ENCODE results near the gene CTTNBP2. TPM values are rescaled to one million over a fixed set of nuclear protein-coding genes. Genes with fewer than 3 reads are reported as not detected.

Gene CTTNBP2
- total RNA-seq, 2 experiments from 2014 or later, result not detected

GRCh38 chr7:117876761-117877160, 3.5 kb upstream of the CTTNBP2 start:
- peaks cover 35% of the 10 kb centered on the region for H3K27me3 Mint-ChIP-seq
- H3K4me1 Mint-ChIP-seq, result peaks cover 13% of the 10 kb centered on the region
- no peaks in the 10 kb centered on the region for H3K36me3 Mint-ChIP-seq

GRCh38 chr7:117875566-117875965, 2.3 kb upstream of the CTTNBP2 start:
- Mint-ChIP-seq H3K4me1 (peaks cover 14% of the 10 kb centered on the region), H3K36me3 (no peaks in the 10 kb centered on the region), H3K4me3 (no peak overlapping the region), H3K9me3 (no peaks in the 10 kb centered on the region), H3K27me3 (peaks cover 43% of the 10 kb centered on the region), H3K27ac (no peak overlapping the region)
- DNase-seq, result no peak

More at GRCh38 chr7:117876761-117877160, 3.5 kb upstream of the CTTNBP2 start:
- H3K27ac Mint-ChIP-seq, result no peak overlapping the region
- H3K9me3 Mint-ChIP-seq, result no peaks in the 10 kb centered on the region
- no peak overlapping the region for H3K4me3 Mint-ChIP-seq
- DNase-seq, result no peak

- Mint-ChIP-seq H3K9me3 (no peaks in the 10 kb centered on the region), H3K4me1 (peaks cover 14% of the 10 kb centered on the region), H3K27me3 (peaks cover 53% of the 10 kb centered on the region), H3K4me3 (peak overlapping the region; percentile 56), H3K36me3 (no peaks in the 10 kb centered on the region), H3K27ac (no peak overlapping the region)
- no peak for DNase-seq
Measured at GRCh38 chr7:117874191-117874700, 1.0 kb upstream of the CTTNBP2 start.

- Mint-ChIP-seq H3K27ac (no peak overlapping the region), H3K4me1 (peaks cover 14% of the 10 kb centered on the region), H3K27me3 (peaks cover 62% of the 10 kb centered on the region), H3K9me3 (no peaks in the 10 kb centered on the region), H3K36me3 (no peaks in the 10 kb centered on the region), H3K4me3 (peak overlapping the region; percentile 1)
- no peak for DNase-seq
Measured at GRCh38 chr7:117872561-117873309, 506 bp downstream of the CTTNBP2 start.

- Mint-ChIP-seq H3K27me3 (peaks cover 66% of the 10 kb centered on the region), H3K36me3 (no peaks in the 10 kb centered on the region), H3K4me3 (peak overlapping the region; percentile 1), H3K9me3 (no peaks in the 10 kb centered on the region), H3K27ac (no peak overlapping the region), H3K4me1 (peaks cover 14% of the 10 kb centered on the region)
- no peak for DNase-seq
Measured at GRCh38 chr7:117871778-117872538, 1.3 kb downstream of the CTTNBP2 start.

- H3K9me3 Mint-ChIP-seq, result no peaks in the 10 kb centered on the region
- no peaks in the 10 kb centered on the region for H3K36me3 Mint-ChIP-seq
- no peak overlapping the region for H3K27ac Mint-ChIP-seq
- no peak overlapping the region for H3K4me3 Mint-ChIP-seq
- DNase-seq, result no peak
- H3K27me3 Mint-ChIP-seq, result peaks cover 69% of the 10 kb centered on the region
- H3K4me1 Mint-ChIP-seq, result peaks cover 14% of the 10 kb centered on the region
Measured at GRCh38 chr7:117871401-117871777, 1.9 kb downstream of the CTTNBP2 start.

GRCh38 chr7:117870448-117871130, 2.7 kb downstream of the CTTNBP2 start:
- no peak overlapping the region for H3K27ac Mint-ChIP-seq
- peaks cover 14% of the 10 kb centered on the region for H3K4me1 Mint-ChIP-seq
- no peak for DNase-seq
- H3K27me3 Mint-ChIP-seq, result peaks cover 70% of the 10 kb centered on the region
- no peaks in the 10 kb centered on the region for H3K9me3 Mint-ChIP-seq
- H3K36me3 Mint-ChIP-seq, result no peaks in the 10 kb centered on the region
- no peak overlapping the region for H3K4me3 Mint-ChIP-seq

GRCh38 chr7:117869374-117869773, 3.9 kb downstream of the CTTNBP2 start:
- no peaks in the 10 kb centered on the region for H3K9me3 Mint-ChIP-seq
- DNase-seq, result no peak
- peaks cover 14% of the 10 kb centered on the region for H3K4me1 Mint-ChIP-seq
- no peak overlapping the region for H3K27ac Mint-ChIP-seq
- H3K27me3 Mint-ChIP-seq, result peaks cover 60% of the 10 kb centered on the region
- no peak overlapping the region for H3K4me3 Mint-ChIP-seq
- no peaks in the 10 kb centered on the region for H3K36me3 Mint-ChIP-seq

- Mint-ChIP-seq H3K27me3 (peaks cover 18% of the 10 kb centered on the region), H3K4me1 (no peaks in the 10 kb centered on the region), H3K9me3 (no peaks in the 10 kb centered on the region), H3K27ac (no peak overlapping the region), H3K36me3 (no peaks in the 10 kb centered on the region), H3K4me3 (no peak overlapping the region)
- DNase-seq, result no peak
Measured at GRCh38 chr7:117863618-117864017, 9.6 kb downstream of the CTTNBP2 start.

GRCh38 chr7:117862378-117862777, 10.9 kb downstream of the CTTNBP2 start:
- no peak for DNase-seq
- Mint-ChIP-seq H3K36me3 (no peaks in the 10 kb centered on the region), H3K4me1 (no peaks in the 10 kb centered on the region), H3K9me3 (no peaks in the 10 kb centered on the region), H3K27ac (no peak overlapping the region), H3K27me3 (peaks cover 14% of the 10 kb centered on the region), H3K4me3 (no peak overlapping the region)

- Mint-ChIP-seq H3K27me3 (peaks cover 4% of the 10 kb centered on the region), H3K36me3 (no peaks in the 10 kb centered on the region), H3K4me1 (no peaks in the 10 kb centered on the region), H3K27ac (no peak overlapping the region), H3K9me3 (no peaks in the 10 kb centered on the region), H3K4me3 (no peak overlapping the region)
- DNase-seq, result no peak
Measured at GRCh38 chr7:117859246-117859812, 13.9 kb downstream of the CTTNBP2 start.

GRCh38 chr7:117858712-117859111, 14.5 kb downstream of the CTTNBP2 start:
- H3K4me1 Mint-ChIP-seq, result no peaks in the 10 kb centered on the region
- no peak overlapping the region for H3K27ac Mint-ChIP-seq
- DNase-seq, result no peak
- H3K4me3 Mint-ChIP-seq, result no peak overlapping the region
- H3K36me3 Mint-ChIP-seq, result no peaks in the 10 kb centered on the region
- H3K27me3 Mint-ChIP-seq, result peaks cover 4% of the 10 kb centered on the region
- H3K9me3 Mint-ChIP-seq, result no peaks in the 10 kb centered on the region

GRCh38 chr7:117857718-117858117, 15.5 kb downstream of the CTTNBP2 start:
- H3K4me1 Mint-ChIP-seq, result no peaks in the 10 kb centered on the region
- DNase-seq, result no peak
- H3K4me3 Mint-ChIP-seq, result no peak overlapping the region
- no peaks in the 10 kb centered on the region for H3K36me3 Mint-ChIP-seq
- H3K9me3 Mint-ChIP-seq, result no peaks in the 10 kb centered on the region
- no peak overlapping the region for H3K27ac Mint-ChIP-seq
- peaks cover 4% of the 10 kb centered on the region for H3K27me3 Mint-ChIP-seq

GRCh38 chr7:117856196-117856595, 17.0 kb downstream of the CTTNBP2 start:
- no peak for DNase-seq
- H3K27me3 Mint-ChIP-seq, result peaks cover 4% of the 10 kb centered on the region
- no peaks in the 10 kb centered on the region for H3K36me3 Mint-ChIP-seq
- H3K4me3 Mint-ChIP-seq, result no peak overlapping the region
- no peaks in the 10 kb centered on the region for H3K9me3 Mint-ChIP-seq
- H3K4me1 Mint-ChIP-seq, result no peaks in the 10 kb centered on the region
- H3K27ac Mint-ChIP-seq, result no peak overlapping the region

- Mint-ChIP-seq H3K27ac (no peak overlapping the region), H3K27me3 (peaks cover 4% of the 10 kb centered on the region), H3K9me3 (no peaks in the 10 kb centered on the region), H3K4me1 (no peaks in the 10 kb centered on the region), H3K4me3 (no peak overlapping the region), H3K36me3 (no peaks in the 10 kb centered on the region)
- no peak for DNase-seq
Measured at GRCh38 chr7:117854186-117854585, 19.1 kb downstream of the CTTNBP2 start.

Data from activated naive CD8-positive, alpha-beta T cell treated with anti-CD3 and anti-CD28 coated beads for 36 hours (primary cell).